VCaP (cell line): ENCODE measurements around the gene AQP10.

Source experiments
- H3K27ac ChIP-seq: fragments of 450-650 bp; 2 replicates; pipeline ENCODE4 v1.5.1; 2017
- CTCF ChIP-seq: fragments of 450-650 bp; conservative IDR thresholded peaks from 2 replicates; pipeline ENCODE4 v1.5.1; 2017; ENCODE audit warnings: mild to moderate bottlenecking, moderate library complexity

Gene AQP10

GRCh38 chr1:154344977-154345837 lies 24.3 kb downstream of the AQP10 start:
- peak; percentile 66 for TF ChIP-seq CTCF
- no peak overlapping the region for H3K27ac ChIP-seq

GRCh38 chr1:154346276-154346917 lies 25.5 kb downstream of the AQP10 start:
- no peak for TF ChIP-seq CTCF

GRCh38 chr1:154347961-154348360 lies 27.1 kb downstream of the AQP10 start:
- no peak for TF ChIP-seq CTCF
- H3K27ac ChIP-seq: no peak overlapping the region

More at GRCh38 chr1:154346276-154346917, 25.5 kb downstream of the AQP10 start:
- H3K27ac ChIP-seq: no peak overlapping the region

- no peak for TF ChIP-seq CTCF
- no peak overlapping the region for H3K27ac ChIP-seq
These were observed 27.7 kb downstream of the AQP10 start for GRCh38 chr1:154348429-154349076.

GRCh38 chr1:154349121-154349520 lies 28.2 kb downstream of the AQP10 start:
- TF ChIP-seq CTCF: no peak
- H3K27ac ChIP-seq: no peak overlapping the region

GRCh38 chr1:154350383-154350782 lies 29.5 kb downstream of the AQP10 start:
- H3K27ac ChIP-seq: peak overlapping the region; percentile 73
- no peak for TF ChIP-seq CTCF

GRCh38 chr1:154351363-154352068 lies 30.6 kb downstream of the AQP10 start:
- no peak for TF ChIP-seq CTCF
- peak overlapping the region; percentile 73 for H3K27ac ChIP-seq
